Lower leg skin (tissue), 3 donors: Measurements from ENCODE around the gene MCRIP2.

Experiments used
- POLR2A ChIP-seq, 2 donors: fragments of 450-650 bp; IDR thresholded peaks; one replicate each; pipeline ENCODE4 v1.6.1; 2016 to 2017; ENCODE audit warnings: antibody characterized with exemption in 2 of 2, mild to moderate bottlenecking in 1 of 2, moderate library complexity in 1 of 2
- TF ChIP-seq, protein P1 (sequence below), 3 donors: fragments of 450-650 bp; IDR thresholded peaks; one replicate each; pipeline ENCODE4 v1.5.1; 2016; ENCODE audit warnings: antibody characterized with exemption in 3 of 3, mild to moderate bottlenecking in 3 of 3, moderate library complexity in 2 of 3

- TF ChIP-seq, protein P1, sequence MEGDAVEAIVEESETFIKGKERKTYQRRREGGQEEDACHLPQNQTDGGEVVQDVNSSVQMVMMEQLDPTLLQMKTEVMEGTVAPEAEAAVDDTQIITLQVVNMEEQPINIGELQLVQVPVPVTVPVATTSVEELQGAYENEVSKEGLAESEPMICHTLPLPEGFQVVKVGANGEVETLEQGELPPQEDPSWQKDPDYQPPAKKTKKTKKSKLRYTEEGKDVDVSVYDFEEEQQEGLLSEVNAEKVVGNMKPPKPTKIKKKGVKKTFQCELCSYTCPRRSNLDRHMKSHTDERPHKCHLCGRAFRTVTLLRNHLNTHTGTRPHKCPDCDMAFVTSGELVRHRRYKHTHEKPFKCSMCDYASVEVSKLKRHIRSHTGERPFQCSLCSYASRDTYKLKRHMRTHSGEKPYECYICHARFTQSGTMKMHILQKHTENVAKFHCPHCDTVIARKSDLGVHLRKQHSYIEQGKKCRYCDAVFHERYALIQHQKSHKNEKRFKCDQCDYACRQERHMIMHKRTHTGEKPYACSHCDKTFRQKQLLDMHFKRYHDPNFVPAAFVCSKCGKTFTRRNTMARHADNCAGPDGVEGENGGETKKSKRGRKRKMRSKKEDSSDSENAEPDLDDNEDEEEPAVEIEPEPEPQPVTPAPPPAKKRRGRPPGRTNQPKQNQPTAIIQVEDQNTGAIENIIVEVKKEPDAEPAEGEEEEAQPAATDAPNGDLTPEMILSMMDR (IDR thresholded peaks at IDR 0.05) = no peak
- no peak for TF ChIP-seq POLR2A (IDR thresholded peaks at IDR 0.05)
Observed at GRCh38 chr16:660459-661183, 19.0 kb downstream of the MCRIP2 start.
